Midbrain (tissue), 1 donor: ENCODE data around the gene DNAJC15.

Experiments used
- DNase-seq: peaks from one replicate; lab custom pipeline; 2025; lab: John Stamatoyannopoulos, UW

Gene DNAJC15

DNA sequence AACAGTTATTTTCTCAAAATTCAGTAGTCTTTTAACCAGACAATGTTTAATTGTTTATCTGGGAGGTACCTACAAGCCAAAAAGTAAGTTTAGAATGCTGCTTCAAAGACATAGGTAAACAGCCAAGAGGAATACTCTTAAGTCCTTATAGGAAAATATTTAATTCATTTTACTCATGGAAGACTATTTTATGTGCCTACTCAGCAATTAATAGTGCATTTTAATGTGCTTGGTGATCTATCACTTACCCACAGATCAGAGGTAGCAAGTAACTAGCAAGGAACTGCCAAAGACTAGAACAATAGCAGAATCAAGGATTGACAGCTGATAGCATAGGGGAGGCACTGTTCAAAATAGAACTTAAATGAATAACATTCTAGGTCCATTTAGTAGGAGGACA lies 60.4 kb downstream of the DNAJC15 start:
- DNase-seq = no peak

DNA sequence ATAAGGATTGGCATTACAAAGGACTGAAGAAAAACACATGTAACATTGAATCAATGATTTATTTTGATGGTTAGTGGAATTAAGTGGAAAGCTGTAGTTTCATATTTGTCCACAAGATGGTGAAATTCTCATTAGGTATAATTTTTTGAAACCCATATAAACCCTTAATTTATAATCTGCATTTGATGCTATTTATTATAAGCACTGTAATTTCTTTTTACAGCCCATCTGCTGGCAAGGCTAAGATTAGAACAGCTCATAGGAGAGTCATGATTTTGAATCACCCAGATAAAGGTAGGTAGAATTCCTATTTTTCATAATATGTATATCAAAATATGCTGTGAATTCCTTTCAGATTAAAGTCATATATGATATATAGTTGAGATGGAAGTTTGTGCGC lies 62.2 kb downstream of the DNAJC15 start:
- DNase-seq = peak; percentile 18

DNA sequence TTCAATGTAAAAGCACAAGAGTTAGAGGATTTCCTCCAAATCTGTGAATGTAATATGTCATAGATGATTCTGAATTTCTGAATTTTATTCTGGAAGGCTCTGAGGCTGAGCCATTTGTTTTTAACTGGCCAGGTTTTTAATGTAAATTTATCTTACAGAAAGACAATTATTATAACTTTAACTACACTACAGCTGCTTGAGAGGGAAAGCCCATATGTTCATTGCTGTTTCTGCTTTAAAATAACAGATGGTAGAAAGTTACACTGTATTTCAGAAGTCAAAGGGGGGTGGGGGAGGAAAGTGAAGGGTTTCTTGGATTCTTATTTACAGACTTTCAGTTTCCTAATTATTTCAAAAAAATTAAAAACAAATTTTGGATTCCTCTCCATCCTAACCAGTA lies 62.8 kb downstream of the DNAJC15 start:
- no peak for DNase-seq

DNA sequence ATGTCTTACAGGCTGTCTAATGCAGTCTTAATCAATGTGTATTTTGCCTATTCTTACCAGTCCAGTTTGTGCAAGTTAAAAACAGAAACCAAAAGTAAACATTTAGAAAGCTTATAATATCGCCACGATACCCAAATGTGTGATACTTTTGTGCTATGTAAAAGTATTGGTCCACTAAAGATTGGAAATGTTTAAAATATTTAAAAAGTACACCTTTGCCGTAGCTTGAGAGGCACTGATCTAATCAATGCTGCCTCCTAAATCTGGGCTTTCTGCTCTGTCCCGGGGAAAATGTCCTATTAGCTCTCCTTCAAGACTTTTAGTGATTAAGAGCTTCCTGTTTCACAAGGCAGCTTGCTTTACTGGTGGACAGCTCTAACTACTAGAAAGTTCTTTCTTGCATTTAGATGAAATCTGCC lies 64.7 kb downstream of the DNAJC15 start:
- no peak for DNase-seq

DNA sequence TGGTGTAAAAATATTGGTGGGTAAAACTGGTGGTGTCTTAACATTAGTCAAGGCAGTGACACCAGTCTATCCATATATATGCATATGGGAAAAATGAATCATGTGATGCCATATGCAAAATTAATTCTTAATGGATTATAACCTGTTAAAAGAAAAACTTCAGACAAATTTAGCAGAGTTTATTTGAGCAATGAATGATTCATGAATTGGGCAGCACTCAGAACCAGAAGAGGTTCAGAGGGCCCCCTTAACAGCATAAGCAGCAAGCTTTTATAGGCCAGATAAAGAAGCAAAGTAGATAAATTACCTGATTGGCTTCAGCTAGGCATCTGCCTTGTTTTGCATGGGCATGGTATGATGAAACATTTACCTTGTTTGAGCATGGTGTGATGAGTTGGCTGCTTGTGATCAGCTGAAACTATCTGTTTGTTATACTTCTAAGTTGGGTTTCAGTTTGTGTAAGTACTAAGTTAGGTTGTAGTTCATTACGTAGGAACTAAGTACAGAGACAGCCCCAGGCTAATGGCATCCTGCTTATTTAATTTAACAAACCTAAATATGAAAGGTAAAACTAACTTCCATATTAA lies 66.6 kb downstream of the DNAJC15 start:
- DNase-seq = no peak

DNA sequence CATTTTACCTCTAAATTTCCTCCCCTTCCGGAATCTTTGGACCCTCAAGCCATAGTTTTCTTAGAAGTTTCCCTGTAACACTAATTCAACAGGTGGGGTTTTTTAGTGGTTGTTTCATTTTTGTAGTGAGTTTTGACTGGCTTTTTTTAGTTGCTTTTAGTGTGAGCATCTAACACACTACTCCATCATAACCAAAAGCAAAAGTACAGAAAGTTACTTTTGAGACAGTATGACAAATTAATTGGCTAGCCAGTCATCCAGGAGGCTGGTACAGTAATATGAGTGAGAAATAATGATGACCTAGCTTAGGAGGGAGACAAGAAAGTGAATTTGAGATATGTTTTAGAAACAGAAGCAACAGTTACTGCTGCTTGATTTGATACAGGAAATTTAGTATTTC lies 71.5 kb downstream of the DNAJC15 start:
- no peak for DNase-seq

DNA sequence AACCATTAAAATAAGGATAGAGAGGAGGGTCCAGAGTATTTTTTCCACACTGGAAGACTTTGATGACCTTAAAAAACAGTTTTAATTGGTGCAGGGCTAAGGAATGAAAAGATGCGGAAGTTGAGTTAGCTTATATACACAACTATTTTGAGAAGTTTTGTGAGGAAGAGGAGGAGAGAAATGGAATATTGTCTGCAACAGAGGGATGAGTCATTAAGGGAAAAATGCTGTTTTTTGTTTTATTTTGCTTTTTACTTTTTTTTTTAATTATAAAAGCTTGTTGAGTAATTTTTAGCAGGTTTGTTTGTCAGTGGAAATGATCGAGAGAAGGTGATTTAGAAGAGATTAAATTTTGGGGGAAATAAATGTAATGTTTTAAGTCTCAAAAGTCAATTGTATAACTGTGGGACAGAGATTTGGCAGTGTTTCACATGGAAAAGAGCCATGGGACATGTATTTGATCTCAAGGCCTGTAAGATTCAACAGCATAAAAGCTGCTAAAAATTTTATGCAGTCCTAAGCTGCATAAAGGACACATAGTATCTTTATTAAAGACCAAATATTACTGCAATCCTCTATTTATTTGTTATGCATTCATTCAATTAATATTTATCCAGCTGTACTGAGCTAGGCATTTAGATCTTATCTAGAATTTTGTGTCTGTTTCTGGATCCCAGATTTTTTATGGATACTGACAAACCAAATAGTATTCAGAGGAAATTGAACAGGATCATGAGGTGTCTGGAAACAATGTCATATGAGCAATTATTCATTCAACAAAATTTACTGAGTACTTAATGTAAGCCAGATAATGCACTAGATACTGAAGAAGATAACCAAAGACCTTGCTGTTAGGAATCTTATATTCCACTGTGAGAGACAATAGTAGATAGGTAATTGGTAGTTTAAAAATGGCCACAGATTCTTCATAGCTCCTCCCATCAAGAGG lies 72.7 kb downstream of the DNAJC15 start:
- DNase-seq = no peak

DNA sequence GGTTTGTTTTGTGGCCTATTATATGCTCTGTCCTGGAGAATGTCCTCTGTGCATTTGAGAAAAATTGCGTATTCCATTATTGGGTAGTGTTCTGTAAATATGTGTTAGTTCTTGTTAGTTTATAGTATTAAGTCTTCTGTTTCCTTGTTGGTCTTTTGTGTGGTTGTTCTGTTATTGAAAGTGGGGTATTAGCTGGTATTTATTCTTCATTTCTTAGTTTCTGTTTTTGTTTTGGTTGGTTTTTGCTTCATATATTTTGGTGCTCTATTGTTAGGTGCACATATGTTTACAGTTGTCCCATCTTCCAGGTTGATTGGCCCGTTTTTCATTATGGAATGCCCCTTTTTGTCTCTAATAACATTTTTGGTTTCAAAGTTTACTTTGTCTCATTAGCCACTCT lies 77.3 kb downstream of the DNAJC15 start:
- no peak for DNase-seq

DNA sequence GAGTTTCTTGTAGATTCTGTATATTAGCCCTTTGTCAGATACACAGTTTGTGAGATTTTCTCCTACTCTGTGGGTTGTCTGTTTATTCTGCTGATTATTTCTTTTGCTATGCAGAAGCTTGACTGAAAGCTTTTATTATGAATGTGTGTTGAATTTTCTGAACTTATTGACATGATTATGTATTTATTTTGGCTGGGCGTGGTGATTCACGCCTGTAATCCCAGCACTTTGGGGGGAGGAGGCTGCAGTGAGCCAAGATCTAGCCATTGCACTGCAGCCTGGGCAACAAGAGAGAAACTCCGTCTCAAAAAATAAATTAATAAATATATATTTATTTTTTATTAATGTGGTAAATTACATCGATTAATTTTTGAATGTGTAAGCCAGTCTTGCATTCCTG lies 78.9 kb downstream of the DNAJC15 start:
- DNase-seq = no peak

DNA sequence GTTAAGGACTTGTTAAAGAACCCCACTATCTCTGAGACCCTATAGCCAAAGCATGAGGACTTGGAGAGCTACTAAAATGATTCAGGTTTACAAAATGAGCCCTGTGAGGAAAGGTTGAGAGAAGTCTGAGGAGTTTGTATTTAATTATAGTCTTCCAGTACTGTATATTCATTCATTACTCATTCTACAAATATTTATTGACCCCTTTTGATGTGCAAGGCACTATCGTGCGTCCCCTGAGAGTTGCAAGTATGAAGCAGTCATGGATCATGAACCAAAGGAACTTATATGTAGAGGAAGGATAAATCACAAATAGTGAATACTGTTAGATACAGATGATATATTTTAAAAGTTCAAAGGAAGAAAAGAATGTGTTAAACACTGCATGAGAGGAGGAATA lies 84.4 kb downstream of the DNAJC15 start:
- DNase-seq = no peak

DNA sequence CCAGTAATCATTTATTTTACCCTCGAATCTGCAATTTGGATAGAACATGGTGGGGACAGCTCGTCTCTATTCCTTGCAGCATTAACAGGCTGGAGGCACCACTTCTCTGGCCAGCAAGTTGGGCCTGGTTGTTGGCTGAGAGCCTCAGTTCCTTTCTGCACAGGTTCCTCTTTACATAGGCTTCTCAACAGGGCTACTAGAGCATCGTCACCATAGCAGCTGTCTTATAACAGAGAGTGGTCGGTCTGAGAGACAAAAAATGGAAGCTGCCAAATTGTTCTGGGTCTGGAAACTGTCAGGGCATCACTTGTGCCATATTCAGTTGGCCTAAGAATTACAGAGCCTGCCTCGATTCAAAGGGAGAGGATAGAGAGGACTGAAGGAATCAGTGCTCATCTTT lies 86.7 kb downstream of the DNAJC15 start:
- no peak for DNase-seq

DNA sequence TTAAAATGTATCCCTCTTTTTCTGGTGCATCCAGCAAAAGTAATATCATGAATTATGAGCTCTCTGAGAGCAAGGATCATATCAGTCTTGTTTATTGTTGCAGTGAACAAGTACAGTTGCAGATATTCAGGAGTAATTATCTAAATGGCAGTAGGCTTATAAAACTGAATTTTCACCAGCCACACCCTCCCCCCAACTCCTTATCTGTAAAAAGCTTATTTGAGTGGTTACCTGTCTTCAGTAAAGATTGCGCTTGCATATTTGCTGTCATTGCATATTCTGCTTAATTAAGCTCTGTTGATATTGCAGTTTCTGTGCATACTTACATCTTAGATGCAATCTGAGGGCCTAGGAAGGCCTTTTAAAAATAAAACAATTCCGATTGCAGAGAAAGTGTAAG lies 87.3 kb downstream of the DNAJC15 start:
- no peak for DNase-seq

DNA sequence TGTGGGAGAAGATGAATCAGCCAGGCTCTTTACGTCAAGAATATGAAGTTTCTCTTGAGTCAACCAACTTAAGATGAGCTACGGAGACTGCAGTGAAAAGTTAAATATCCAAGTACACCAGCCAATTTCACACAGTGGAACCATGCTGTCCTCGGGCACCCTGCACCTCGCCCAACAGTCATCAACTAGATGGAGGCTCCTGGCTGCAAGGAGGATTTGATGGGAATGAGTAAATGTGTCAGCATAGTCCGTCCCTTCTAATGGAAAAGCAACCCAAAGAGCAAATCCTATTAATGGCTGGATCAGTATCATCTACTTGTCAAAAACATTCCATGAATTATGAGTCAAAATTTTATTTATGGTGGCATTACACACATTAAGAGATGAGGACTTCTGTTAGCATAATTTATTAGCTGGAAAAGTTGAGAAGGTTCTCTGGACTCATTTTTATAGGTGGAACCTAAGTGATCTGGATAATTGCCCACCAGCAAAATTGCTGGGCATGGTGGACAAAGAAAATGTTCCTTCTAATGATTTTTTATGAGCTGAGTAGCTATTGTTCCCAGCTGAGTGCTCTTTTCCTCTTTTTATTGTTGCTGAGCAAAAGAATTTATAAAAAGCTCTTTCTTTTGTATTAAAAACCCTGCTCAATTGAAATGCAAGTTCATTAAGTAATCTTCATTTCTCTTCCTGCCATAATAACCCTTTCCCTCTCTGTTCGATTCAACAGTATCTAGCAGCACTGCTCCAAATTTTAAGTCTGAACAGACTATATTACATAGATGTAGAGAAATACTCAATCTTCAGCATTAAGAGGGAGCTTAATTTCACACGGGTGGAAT lies 88.4 kb downstream of the DNAJC15 start:
- no peak for DNase-seq

DNA sequence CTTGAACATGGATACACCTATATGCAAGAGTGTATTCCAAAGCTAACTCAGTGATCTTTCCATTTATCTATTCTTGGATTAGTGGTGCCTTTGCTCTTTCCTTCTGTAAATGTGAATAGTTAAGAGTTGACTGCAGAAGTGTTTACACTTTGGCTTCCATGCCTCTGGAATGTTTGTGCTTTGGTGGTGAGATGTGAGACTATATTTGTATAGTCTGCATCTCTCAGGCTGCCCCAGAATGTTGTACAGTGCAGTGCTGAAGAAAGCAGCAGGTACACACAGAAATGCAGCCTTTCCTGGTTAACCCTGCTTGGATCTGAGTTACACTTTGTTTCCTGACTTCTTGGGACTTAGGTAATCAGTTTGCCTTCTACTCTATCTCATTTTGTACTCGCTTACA lies 90.2 kb downstream of the DNAJC15 start:
- DNase-seq = no peak

DNA sequence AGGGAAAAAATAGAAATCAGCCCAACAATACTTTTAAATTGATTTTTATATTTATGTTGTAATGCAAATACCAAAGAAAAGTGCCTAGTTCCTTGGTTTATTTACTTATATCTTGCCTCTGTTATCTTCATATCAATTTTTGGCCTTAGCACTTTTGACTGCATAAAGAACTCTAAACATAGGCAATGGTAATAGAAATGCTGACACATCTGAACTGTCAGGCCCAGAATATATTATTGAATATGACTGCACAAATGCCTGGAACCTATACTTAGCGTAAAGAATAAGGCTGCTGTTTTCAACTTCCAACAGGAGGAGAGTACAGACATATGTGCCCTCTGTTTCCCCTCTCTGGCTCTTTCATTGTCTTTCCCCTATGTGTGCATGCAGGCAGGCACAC lies 91.1 kb downstream of the DNAJC15 start:
- no peak for DNase-seq

DNA sequence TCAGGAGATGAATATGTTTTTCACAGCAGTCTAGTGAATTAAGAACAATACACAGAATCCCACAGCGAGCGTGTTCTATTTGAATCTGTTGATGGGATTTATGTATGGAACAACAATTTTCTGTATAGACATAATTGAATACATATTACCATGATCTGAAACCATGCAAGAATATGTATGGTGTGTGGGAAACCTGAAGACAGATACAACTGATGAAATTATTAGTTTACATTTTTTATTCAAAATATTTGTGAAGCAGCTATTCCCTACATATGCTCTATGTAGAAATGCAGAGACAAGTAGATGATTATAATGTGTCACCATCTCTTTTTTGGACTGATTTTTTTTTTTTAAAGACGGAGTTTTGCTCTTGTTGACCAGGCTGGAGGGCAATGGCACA lies 91.8 kb downstream of the DNAJC15 start:
- DNase-seq = no peak

DNA sequence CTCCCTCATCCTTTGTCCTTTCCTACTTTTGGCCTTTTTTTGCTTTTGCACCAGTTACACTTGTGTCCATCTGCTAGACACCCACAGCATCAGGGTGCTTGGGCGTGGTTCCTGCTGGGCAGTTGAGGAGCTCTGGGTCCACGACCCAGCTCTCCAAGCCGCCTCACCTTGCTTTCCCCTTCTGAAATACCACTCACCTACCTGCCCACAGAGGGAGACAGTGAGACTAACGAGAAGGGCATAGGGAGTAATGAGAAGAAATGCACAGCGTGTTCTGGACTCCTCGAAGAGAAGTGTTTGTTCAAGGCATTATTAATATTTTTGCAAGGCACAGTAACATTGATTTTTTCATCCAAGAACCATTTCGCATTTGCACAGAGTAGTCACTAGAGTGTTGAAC lies 92.9 kb downstream of the DNAJC15 start:
- no peak for DNase-seq

DNA sequence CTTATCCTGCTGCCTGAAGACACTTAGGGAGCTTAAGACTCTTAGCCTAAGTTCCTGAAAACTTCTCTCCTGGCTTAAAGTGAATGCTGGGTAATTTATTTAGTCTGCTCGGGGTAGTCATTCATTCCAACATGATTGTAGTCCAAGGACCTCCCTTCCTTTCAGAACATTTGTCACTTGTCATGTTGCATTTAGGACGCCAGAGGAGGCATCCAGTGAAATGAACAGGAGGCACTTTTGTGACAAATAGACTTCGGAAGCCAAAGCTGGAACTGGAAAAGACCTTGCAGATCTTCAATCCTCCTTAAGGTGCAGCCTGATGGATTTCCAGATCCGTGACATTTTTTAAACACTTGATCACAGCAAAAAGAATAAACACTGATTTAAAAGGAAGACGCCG lies 95.1 kb downstream of the DNAJC15 start:
- no peak for DNase-seq

DNA sequence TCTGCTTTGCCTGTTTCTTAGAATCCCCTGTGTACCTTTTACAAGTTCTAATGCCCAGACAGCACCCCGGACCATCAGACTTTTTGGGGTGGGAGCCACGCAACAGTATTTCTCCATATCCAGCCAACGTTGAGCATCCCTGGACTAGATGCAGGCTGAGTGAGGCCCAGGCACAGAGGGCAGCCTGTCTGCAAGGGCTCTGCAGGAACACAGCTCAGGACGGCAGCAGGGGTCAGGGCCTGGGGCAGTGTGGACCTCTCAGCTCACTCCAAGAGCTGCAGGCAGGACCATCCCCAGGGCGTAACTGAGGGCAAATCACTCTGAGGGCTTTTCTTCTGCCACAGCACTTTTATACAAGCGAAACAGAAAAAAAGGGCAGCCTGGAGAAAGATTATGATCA lies 95.8 kb downstream of the DNAJC15 start:
- no peak for DNase-seq

DNA sequence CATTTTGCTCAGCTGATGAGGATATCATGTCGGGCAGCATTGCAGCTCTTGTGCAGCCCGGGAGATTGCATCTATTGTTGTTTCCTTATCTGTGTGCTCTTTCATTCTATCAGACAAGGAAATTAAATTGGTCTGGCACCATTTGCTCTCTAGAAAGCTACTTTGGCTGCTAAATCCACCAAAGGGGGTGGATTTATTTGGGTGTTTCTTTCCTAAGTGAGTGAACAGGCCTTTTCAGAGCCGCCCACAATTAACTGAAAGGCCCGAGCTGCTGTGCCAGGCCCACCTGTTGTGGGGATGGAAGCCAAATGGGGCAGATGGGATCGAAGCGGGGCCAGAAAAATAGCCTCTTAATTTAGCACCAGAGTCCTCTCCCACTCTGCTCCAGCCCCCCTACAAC lies 99.4 kb downstream of the DNAJC15 start:
- DNase-seq = no peak

DNA sequence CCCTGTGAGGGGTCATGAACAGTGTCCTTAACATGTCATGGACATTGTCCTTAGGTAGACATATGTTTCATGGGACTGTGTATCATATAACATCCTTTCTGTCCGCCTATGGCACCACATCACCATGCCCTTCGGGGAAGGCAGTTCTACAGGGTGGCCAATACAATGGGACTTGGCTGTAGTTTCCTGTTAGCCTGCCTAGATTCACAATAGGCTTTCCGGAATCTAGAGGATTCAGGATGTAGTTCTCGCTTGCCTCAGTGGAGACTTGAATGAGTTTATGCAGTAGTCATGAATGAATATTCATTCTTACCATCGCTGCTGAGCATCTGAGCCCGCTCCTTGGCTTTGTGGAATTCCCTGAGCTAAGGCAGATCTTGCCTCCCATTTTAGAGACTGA lies 100.5 kb downstream of the DNAJC15 start:
- no peak for DNase-seq

DNA sequence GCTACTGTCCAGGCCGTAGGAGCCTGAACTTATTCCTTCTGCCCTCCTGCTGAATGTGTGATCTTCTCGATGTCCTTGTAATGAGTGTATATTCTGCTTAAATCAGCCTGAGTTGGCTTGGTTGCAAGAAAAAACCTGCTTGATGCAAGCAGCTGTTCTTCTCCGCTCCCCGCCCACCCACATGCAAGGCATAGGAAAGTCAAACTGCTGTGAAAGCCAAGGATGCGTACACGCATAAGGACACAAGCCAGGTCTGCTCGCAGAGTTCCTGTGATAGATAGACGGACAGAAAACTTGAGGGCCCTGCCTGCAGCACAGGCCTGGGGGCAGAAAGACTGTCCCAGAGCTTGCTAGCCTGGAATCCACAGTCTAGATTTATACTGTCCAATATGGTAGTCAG lies 101.1 kb downstream of the DNAJC15 start:
- no peak for DNase-seq

DNA sequence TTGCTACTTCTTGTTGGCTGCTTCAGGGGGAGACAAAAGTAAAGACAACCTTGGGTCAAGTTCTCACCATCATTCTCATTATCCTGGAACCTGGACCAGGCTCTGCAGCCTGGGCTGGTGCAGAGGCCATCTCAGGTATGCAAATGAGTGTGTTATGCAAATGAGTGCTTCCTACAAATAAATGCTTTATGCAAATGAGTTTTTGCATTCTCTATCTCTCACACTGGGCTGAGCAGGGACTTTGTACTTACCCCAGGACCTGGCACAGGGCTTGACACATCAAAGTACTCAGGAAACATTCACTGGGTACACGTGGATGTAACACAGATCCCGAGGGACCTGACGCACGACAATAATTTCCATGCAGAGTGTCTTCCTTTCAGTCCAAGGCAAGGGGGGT lies 103.0 kb downstream of the DNAJC15 start:
- DNase-seq = no peak
